Measurements from ENCODE around the gene BICDL1. TPM values are rescaled to one million over a fixed set of nuclear protein-coding genes. Genes with fewer than 3 reads are reported as not detected.

BICDL1 gene
- total RNA-seq, 1 donor from 2014 or later, result 130 TPM

DNA sequence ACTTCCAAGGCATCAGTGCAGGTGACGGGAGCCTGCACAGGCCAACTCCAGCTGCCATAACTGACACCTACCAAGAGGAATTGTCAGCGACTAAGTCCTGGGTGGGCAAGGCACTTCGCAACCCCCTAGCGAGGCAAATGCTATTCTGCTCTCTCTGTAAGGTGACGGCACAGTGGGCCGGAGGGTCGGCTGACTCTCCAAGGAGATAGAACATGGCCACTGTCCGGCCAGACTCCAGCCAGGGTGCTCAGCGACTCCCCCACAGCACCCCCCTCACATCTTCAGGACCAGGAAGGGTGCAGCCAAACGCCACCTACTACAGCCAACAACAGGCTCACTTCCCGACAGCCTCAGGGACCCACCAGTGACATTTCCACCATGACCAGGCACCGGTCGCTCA lies 114.3 kb downstream of the BICDL1 start:
- intact Hi-C loops (cut with micrococcal nuclease), result no loop called here
- Mint-ChIP-seq H3K4me1 (ENCODE audit: low read depth) (peaks cover 4% of the 10 kb centered on the region), H3K27me3 (ENCODE audit: low read depth) (no peaks in the 10 kb centered on the region), H3K9me3 (no peaks in the 10 kb centered on the region), H3K27ac (no peak overlapping the region), H3K36me3 (ENCODE audit: low read depth) (peaks cover 62% of the 10 kb centered on the region), H3K4me3 (ENCODE audit: low read depth) (no peak overlapping the region)
- no peak for DNase-seq (ENCODE audit: low spot score)

DNA sequence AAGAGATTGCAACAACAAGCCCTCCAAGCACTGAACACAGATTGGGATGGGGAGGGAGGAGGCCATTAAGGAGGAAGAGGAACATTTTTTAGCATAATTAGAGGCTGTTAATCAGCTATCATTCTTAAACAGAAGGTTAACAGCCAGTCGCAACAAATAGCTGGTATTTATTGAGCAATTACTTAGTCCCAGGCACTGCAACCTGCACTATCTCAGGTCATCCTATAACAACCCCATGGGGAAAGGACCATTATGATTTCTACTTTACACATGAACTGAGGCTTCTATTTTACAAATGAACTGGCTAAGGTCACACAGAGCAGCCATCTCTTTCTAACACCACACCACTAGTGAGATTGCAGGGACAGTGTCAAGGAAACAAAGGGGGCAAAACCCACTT lies 117.1 kb downstream of the BICDL1 start:
- H3K27ac Mint-ChIP-seq, result no peak overlapping the region
- no peaks in the 10 kb centered on the region for H3K27me3 Mint-ChIP-seq (ENCODE audit: low read depth)
- DNase-seq (ENCODE audit: low spot score), result no peak
- no peak overlapping the region for H3K4me3 Mint-ChIP-seq (ENCODE audit: low read depth)
- intact Hi-C loops (cut with micrococcal nuclease), result no loop called here
- H3K4me1 Mint-ChIP-seq (ENCODE audit: low read depth), result peaks cover 21% of the 10 kb centered on the region
- H3K9me3 Mint-ChIP-seq, result no peaks in the 10 kb centered on the region
- H3K36me3 Mint-ChIP-seq (ENCODE audit: low read depth), result peaks cover 64% of the 10 kb centered on the region

DNA sequence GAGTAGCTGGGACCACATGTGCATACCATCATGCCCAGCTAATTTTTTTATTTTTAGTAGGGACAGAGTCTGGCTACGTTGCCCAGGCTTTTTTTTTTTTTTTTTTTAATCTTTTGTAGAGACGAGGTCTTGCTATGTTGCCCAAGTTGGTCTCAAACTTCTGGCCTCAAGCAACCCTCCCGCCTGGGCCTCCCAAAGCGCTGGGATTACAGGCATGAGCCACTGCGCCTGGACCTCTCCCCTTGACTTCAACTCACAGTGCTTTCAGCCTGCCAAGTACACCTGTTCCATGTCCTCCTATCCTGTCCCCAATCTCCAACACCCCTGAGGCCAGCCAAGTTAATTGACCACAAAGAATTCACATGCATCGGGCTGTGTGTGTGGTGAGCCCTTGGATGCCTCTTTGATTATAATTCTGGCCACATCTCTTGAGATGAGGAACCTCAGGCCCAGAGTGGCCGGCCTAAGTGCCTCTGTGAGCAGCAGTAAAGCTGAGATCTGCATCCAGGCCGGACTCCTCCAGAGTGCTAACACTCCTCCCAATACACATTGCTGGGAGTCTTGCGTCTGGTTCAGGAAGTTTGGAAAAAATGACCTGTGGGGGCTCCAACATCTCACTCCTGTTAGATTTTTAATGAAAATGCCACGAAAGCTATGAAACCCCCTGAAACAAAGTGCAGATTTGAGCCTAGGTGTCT lies 120.7 kb downstream of the BICDL1 start:
- no peaks in the 10 kb centered on the region for H3K9me3 Mint-ChIP-seq
- intact Hi-C loops (cut with micrococcal nuclease), result no loop called here
- peaks cover 66% of the 10 kb centered on the region for H3K36me3 Mint-ChIP-seq (ENCODE audit: low read depth)
- no peak overlapping the region for H3K4me3 Mint-ChIP-seq (ENCODE audit: low read depth)
- no peaks in the 10 kb centered on the region for H3K27me3 Mint-ChIP-seq (ENCODE audit: low read depth)
- DNase-seq (ENCODE audit: low spot score), result no peak
- H3K27ac Mint-ChIP-seq, result no peak overlapping the region
- H3K4me1 Mint-ChIP-seq (ENCODE audit: low read depth), result peaks cover 35% of the 10 kb centered on the region

- Mint-ChIP-seq H3K27me3 (ENCODE audit: low read depth) (no peaks in the 10 kb centered on the region), H3K4me1 (ENCODE audit: low read depth) (peaks cover 44% of the 10 kb centered on the region), H3K9me3 (no peaks in the 10 kb centered on the region), H3K27ac (peak overlapping the region; percentile 86), H3K4me3 (ENCODE audit: low read depth) (peak overlapping the region; percentile 63), H3K36me3 (ENCODE audit: low read depth) (peaks cover 69% of the 10 kb centered on the region)
- peak; percentile 50 for DNase-seq (ENCODE audit: low spot score)
- intact Hi-C loops (cut with micrococcal nuclease), result loop anchor here (1.0 kb wide), 1 partner anchor 8 kb away; no protein-coding TSS in a partner anchor
Observed at GRCh38 chr12:120110550-120111501, 121.8 kb downstream of the BICDL1 start.

DNA sequence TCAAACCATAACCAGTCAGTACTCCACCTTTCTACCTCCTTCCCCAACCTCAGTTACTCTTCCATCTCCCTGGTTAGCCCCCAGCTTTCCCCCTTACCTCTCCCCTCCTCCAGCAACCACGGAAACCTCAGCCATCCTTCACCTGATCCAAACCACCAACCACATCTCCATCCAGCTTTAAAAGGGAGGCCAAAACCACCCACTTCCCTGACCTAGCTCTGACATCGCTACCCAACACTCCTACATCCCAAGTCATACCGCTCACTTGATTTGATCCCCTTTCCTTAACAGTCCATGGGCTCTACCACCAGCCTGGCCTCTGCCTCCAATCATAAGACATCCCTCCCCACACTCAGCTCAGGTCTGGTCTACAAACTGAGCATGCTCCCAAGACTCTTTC lies 126.0 kb downstream of the BICDL1 start:
- Mint-ChIP-seq H3K4me1 (ENCODE audit: low read depth) (peaks cover 65% of the 10 kb centered on the region), H3K9me3 (no peaks in the 10 kb centered on the region), H3K4me3 (ENCODE audit: low read depth) (peak overlapping the region; percentile 99), H3K27ac (peak overlapping the region; percentile 96), H3K36me3 (ENCODE audit: low read depth) (peaks cover 65% of the 10 kb centered on the region), H3K27me3 (ENCODE audit: low read depth) (no peaks in the 10 kb centered on the region)
- intact Hi-C loops (cut with micrococcal nuclease), result loop anchor here (5.0 kb wide), 1 partner anchor 137 kb away; no protein-coding TSS in a partner anchor
- DNase-seq (ENCODE audit: low spot score), result no peak

GRCh38 chr12:120115692-120116440 lies 126.8 kb downstream of the BICDL1 start:
- H3K27me3 Mint-ChIP-seq (ENCODE audit: low read depth), result no peaks in the 10 kb centered on the region
- DNase-seq (ENCODE audit: low spot score), result peak; percentile 29

DNA sequence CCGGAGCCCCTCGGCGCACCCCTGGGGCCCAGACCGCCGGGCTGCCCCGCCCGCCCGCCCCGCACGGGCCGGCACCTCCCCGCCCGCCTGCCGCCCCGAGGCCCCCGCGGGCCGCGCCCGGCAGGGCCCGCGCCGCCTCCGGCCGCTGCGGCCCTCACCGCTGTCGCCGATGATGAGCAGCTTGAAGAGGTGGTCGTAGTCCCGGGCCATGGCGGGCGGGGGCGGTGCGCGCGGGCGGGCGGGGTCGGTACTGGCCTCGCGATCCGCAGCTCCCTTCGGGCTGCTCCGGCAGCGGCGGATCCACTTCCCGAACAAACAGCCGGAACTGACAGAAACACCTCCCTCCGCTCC lies 127.4 kb downstream of the BICDL1 start, which contains the start of gene RAB35:
TSS of gene RAB35 (minus strand) at position 313 of the 351 bp plus-strand sequence. CDS start at position 210, 103 bp downstream.
- H3K4me1 Mint-ChIP-seq (ENCODE audit: low read depth), result peaks cover 64% of the 10 kb centered on the region
- H3K9me3 Mint-ChIP-seq, result no peaks in the 10 kb centered on the region
- peaks cover 58% of the 10 kb centered on the region for H3K36me3 Mint-ChIP-seq (ENCODE audit: low read depth)
- intact Hi-C loops (cut with micrococcal nuclease), result loop anchor here (2.0 to 5.0 kb wide), 3 partner anchors 78 to 136 kb away; partner anchors contain the start of genes BICDL1 and GCN1
- H3K27me3 Mint-ChIP-seq (ENCODE audit: low read depth), result no peaks in the 10 kb centered on the region
- peak within 1 kb of the TSS; percentile 96 for H3K27ac Mint-ChIP-seq
- DNase-seq (ENCODE audit: low spot score), result no peak
- peak within 1 kb of the TSS; percentile 99 for H3K4me3 Mint-ChIP-seq (ENCODE audit: low read depth)

More at GRCh38 chr12:120115692-120116440, 126.8 kb downstream of the BICDL1 start:
- no peaks in the 10 kb centered on the region for H3K9me3 Mint-ChIP-seq
- intact Hi-C loops (cut with micrococcal nuclease), result loop anchor here (2.0 to 5.0 kb wide), 3 partner anchors 79 to 136 kb away; partner anchors contain the start of genes BICDL1 and GCN1
- peak overlapping the region; percentile 96 for H3K27ac Mint-ChIP-seq
- peaks cover 63% of the 10 kb centered on the region for H3K4me1 Mint-ChIP-seq (ENCODE audit: low read depth)
- H3K4me3 Mint-ChIP-seq (ENCODE audit: low read depth), result peak overlapping the region; percentile 99
- peaks cover 59% of the 10 kb centered on the region for H3K36me3 Mint-ChIP-seq (ENCODE audit: low read depth)

- H3K4me1 Mint-ChIP-seq (ENCODE audit: low read depth), result peaks cover 67% of the 10 kb centered on the region
- peak; percentile 97 for DNase-seq (ENCODE audit: low spot score)
- H3K4me3 Mint-ChIP-seq (ENCODE audit: low read depth), result peak overlapping the region; percentile 86
- intact Hi-C loops (cut with micrococcal nuclease), result loop anchor here (2.0 to 5.0 kb wide), 3 partner anchors 78 to 135 kb away; partner anchors contain the start of genes BICDL1 and GCN1
- H3K9me3 Mint-ChIP-seq, result no peaks in the 10 kb centered on the region
- H3K27ac Mint-ChIP-seq, result peak overlapping the region; percentile 83
- peaks cover 54% of the 10 kb centered on the region for H3K36me3 Mint-ChIP-seq (ENCODE audit: low read depth)
- H3K27me3 Mint-ChIP-seq (ENCODE audit: low read depth), result no peaks in the 10 kb centered on the region
Observed at GRCh38 chr12:120116792-120117651, 128.0 kb downstream of the BICDL1 start.

DNA sequence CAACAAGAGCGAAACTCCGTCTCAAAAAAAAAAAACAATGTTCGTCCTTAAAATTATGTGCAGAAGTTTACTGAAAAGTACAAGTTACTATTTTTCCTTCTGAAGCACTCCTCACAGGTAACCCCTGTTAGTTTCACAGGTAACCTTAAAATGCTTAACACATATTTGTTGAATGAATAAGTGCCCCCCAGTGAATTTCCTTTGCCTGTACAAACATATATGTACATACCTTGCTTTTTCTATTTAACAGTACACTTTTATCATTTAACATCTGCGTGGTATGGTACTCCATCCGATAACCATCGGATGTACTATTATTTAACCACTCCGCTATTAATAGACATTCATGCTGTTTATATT lies 128.9 kb downstream of the BICDL1 start:
- Mint-ChIP-seq H3K4me1 (ENCODE audit: low read depth) (peaks cover 64% of the 10 kb centered on the region), H3K4me3 (ENCODE audit: low read depth) (peak overlapping the region; percentile 86), H3K27me3 (ENCODE audit: low read depth) (no peaks in the 10 kb centered on the region), H3K9me3 (no peaks in the 10 kb centered on the region), H3K27ac (peak overlapping the region; percentile 83), H3K36me3 (ENCODE audit: low read depth) (peaks cover 46% of the 10 kb centered on the region)
- intact Hi-C loops (cut with micrococcal nuclease), result loop anchor here (2.0 to 5.0 kb wide), 5 partner anchors 77 to 175 kb away; partner anchors contain the start of genes BICDL1, GCN1 and RNU4-1
- DNase-seq (ENCODE audit: low spot score), result no peak

- peak overlapping the region; percentile 83 for H3K27ac Mint-ChIP-seq
- no peak for DNase-seq (ENCODE audit: low spot score)
Observed at GRCh38 chr12:120118321-120119061, 129.5 kb downstream of the BICDL1 start.

More at GRCh38 chr12:120118321-120119061, 129.5 kb downstream of the BICDL1 start:
- peaks cover 67% of the 10 kb centered on the region for H3K4me1 Mint-ChIP-seq (ENCODE audit: low read depth)
- intact Hi-C loops (cut with micrococcal nuclease), result loop anchor here (1.0 to 5.0 kb wide), 6 partner anchors 7 to 174 kb away; partner anchors contain the start of gene RNU4-1
- peak overlapping the region; percentile 86 for H3K4me3 Mint-ChIP-seq (ENCODE audit: low read depth)
- no peaks in the 10 kb centered on the region for H3K27me3 Mint-ChIP-seq (ENCODE audit: low read depth)
- H3K36me3 Mint-ChIP-seq (ENCODE audit: low read depth), result peaks cover 41% of the 10 kb centered on the region
- no peaks in the 10 kb centered on the region for H3K9me3 Mint-ChIP-seq

Data from activated T-helper 2 cell treated with anti-CD3 and anti-CD28 coated beads, Interferon-gamma antibody, Interleukin-2, Interleukin-4, amounts not matched to agents 10 μg/mL and 5 μg/mL and 100 μg/mL, durations not matched to agents 14 hours and 24 hours and 36 hours (primary cell).